Mucosa of descending colon (tissue), 3 donors: Measurements from ENCODE around the gene ZRANB1. TPM values are rescaled to one million over a fixed set of nuclear protein-coding genes. Genes with fewer than 3 reads are reported as not detected.

Experiments
- ATAC-seq: fragments of 200-7000 bp; cut with Tn5 transposase; one replicate; pipeline ENCODE4 v1.9.1; 2020; ENCODE audit warnings: mild to moderate bottlenecking, moderate library complexity
- DNase-seq, 3 donors: peaks; one replicate each; pipeline ENCODE4 v3.0.0-alpha.2; 2020
- H3K36me3 ChIP-seq: fragments of 200-600 bp; one replicate; pipeline ENCODE4 v1.8.0; 2021; ENCODE audit warnings: low read depth, mild to moderate bottlenecking
- H3K4me1 ChIP-seq: fragments of 200-600 bp; one replicate; pipeline ENCODE4 v1.8.0; 2021; ENCODE audit warnings: low read depth, mild to moderate bottlenecking
- H3K4me3 ChIP-seq: fragments of 200-600 bp; one replicate; pipeline ENCODE4 v1.8.0; 2021; ENCODE audit warnings: mild to moderate bottlenecking
- H3K9me3 ChIP-seq: fragments of 200-600 bp; one replicate; pipeline ENCODE4 v1.8.0; 2021; ENCODE audit warnings: mild to moderate bottlenecking
- intact Hi-C, 2 donors: fragments of 100-400 bp; cut with DNase I in 1 of 2; cut with micrococcal nuclease in 1 of 2; formaldehyde crosslinking; loops; one replicate each; pipeline versions ENCODE4 v1.11.0 to v1.11.1; 2022; cut with DNase I, micrococcal nuclease
- total RNA-seq, 3 donors: library from RNA; stranded (reverse); fragmentation: NEBNext Ultra II Directional in 2 of 3; extraction: Animal tissue kit (Norgen Biotek cat#: 25700) in 2 of 3; gene quantifications; one replicate each; pipeline versions ENCODE4 v1.2.1 to v1.2.4, GENCODE V29; 2021 to 2023
- TF ChIP-seq, protein P1 (sequence below): fragments of 200-600 bp; IDR thresholded peaks from one replicate; pipeline ENCODE4 v1.8.0; 2022; ENCODE audit warnings: antibody characterized with exemption, mild to moderate bottlenecking
- donor health status: DM: no; HTN: no; CAD: no; lungs with moderate emphysema.
- donor health status: DM: no; HTN: no; CAD: no.
- donor health status: DM: no; HTN: yes; CAD: no.

The ZRANB1 gene
- total RNA-seq, 3 donors from 2014 or later = 9.9 to 31.4 (median 13.5) TPM

DNA sequence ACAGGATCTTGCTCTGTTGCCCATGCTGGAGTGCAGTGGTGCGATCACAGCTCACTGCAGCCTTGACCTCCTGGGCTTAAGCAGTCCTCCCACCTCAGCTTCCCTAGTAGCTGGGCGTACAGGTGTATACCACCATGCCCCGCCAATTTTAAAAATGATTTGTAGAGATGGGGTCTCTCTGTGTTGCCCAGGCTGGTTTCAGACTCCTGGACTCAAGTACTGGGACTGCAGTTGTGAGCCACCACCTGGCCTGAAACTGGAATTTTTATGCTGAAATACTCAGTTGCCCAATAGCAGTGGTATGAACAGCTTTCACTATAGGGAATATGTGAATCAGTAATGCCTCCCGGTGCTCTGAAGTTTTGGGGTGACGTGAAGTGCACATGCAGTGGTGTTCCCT lies 7.6 kb downstream of the ZRANB1 start:
- ATAC-seq (no peak), DNase-seq (no peak)
- no peaks in the 10 kb centered on the region for H3K9me3 ChIP-seq
- H3K4me1 ChIP-seq = no peaks in the 10 kb centered on the region
- H3K36me3 ChIP-seq = no peaks in the 10 kb centered on the region
- intact Hi-C loops = no loop called here
- H3K4me3 ChIP-seq = no peak overlapping the region
- TF ChIP-seq, protein P1, sequence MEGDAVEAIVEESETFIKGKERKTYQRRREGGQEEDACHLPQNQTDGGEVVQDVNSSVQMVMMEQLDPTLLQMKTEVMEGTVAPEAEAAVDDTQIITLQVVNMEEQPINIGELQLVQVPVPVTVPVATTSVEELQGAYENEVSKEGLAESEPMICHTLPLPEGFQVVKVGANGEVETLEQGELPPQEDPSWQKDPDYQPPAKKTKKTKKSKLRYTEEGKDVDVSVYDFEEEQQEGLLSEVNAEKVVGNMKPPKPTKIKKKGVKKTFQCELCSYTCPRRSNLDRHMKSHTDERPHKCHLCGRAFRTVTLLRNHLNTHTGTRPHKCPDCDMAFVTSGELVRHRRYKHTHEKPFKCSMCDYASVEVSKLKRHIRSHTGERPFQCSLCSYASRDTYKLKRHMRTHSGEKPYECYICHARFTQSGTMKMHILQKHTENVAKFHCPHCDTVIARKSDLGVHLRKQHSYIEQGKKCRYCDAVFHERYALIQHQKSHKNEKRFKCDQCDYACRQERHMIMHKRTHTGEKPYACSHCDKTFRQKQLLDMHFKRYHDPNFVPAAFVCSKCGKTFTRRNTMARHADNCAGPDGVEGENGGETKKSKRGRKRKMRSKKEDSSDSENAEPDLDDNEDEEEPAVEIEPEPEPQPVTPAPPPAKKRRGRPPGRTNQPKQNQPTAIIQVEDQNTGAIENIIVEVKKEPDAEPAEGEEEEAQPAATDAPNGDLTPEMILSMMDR = no peak

DNA sequence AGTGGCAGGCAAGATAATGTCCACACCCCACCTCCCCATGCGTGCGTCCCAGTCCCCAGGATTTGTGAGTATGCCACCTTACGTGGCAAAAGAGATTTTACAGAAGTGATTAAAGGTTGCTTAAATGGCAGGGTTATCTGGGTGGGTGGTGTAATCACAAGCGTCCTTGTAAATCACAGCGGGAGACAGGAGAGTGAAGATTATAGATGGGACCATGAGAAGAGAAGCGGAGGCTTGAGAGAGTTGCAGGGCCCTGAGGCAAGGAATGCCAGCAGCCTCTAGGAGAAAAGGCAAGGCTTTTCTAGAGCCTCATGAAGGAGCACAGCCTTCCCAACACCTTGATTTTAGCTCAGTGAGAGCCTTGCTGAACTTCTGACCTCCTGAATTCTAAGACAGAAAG lies 10.2 kb downstream of the ZRANB1 start:
- ATAC-seq (no peak), DNase-seq (no peak)
- peaks cover 2% of the 10 kb centered on the region for H3K4me1 ChIP-seq

DNA sequence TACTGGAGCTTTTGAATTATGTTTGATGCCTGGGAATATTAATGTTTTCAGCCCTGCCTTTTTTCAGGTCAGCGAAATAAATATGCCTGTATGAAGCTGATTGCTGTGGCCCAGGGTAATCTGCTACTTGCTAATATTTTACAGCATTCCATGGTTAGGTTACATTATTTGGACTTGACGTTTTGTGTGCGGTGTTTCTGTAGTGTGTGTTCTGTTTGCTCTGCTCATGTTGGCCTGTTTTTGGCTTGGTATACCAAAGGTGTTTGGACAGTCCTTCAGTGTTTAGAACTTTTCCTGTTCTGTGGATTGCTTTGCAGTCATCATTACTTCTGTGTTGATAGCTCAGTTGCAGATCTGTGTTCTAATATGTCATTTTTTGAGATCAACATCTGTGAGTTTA lies 11.5 kb downstream of the ZRANB1 start:
- H3K9me3 ChIP-seq = no peaks in the 10 kb centered on the region
- ATAC-seq (no peak), DNase-seq (no peak)
- TF ChIP-seq, protein P1 = no peak
- H3K4me1 ChIP-seq = peaks cover 2% of the 10 kb centered on the region
- intact Hi-C loops = no loop called here
- H3K36me3 ChIP-seq = no peaks in the 10 kb centered on the region
- H3K4me3 ChIP-seq = no peak overlapping the region

More for the DNA sequence above, 10.2 kb downstream of the ZRANB1 start:
- intact Hi-C loops = no loop called here
- no peaks in the 10 kb centered on the region for H3K9me3 ChIP-seq
- no peaks in the 10 kb centered on the region for H3K36me3 ChIP-seq
- TF ChIP-seq, protein P1 = no peak
- no peak overlapping the region for H3K4me3 ChIP-seq

DNA sequence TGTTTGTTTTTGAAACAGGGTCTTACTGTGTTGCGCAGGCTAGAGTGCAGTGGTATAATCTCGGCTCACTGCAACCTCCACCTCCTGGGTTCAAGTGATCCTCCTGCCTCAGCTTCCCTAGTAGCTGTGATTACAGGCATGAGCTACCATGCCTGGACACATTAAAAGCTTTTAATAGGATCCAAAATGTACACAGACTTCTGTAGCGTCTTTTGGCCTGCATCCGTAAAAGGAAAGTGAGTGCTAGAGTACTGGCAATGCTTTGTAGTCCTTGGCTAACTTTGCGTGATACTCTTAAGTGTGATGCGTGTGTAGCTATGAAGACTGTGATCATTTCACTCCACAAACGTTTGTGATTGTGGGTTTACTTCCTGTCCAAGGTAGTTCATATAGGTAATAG lies 13.3 kb downstream of the ZRANB1 start:
- Histone ChIP-seq H3K4me1 (peaks cover 2% of the 10 kb centered on the region), H3K36me3 (no peaks in the 10 kb centered on the region), H3K4me3 (no peak overlapping the region), H3K9me3 (no peaks in the 10 kb centered on the region)
- intact Hi-C loops = no loop called here
- no peak for DNase-seq
- TF ChIP-seq, protein P1 = no peak
- no peak for ATAC-seq

DNA sequence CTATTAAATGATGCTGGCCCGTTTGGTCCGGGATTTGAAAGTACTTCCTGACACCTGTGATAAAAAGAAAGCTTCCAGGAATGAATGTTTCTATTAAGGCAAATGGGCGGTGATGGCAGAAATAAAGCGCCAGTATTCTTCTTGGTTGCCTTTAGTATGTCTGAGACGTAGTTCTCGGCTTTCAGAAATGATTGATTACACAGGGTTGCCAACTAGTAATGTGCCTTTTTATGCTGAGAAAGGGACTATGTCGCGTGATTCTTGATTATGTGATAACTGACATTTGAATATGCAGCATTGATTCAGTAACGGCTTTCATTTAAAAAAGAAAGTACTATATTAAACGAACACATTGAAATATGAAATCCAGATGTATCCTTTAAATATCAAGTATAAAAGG lies 13.9 kb downstream of the ZRANB1 start:
- DNase-seq (no peak), ATAC-seq (no peak)
- no peaks in the 10 kb centered on the region for H3K36me3 ChIP-seq
- H3K4me3 ChIP-seq = no peak overlapping the region
- TF ChIP-seq, protein P1 = no peak
- intact Hi-C loops = no loop called here
- no peaks in the 10 kb centered on the region for H3K9me3 ChIP-seq
- peaks cover 2% of the 10 kb centered on the region for H3K4me1 ChIP-seq

DNA sequence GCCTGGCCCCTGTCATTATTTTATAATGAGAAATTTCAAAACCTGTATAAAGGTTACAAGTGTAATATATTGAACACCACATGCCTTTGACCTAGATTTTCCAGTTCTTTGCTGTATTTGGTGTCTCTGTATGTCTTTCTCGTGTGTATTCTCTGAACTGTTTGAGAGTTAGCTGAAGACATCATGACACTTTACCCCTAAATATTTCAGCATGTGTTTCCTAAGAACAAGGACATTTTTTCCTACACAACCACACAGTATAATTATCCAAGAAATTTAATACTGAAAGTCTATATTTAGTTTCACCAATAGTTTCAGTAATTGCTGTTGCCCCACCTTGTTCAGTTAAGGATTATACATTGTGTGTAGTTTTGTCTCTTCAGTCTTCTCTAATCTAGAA lies 14.8 kb downstream of the ZRANB1 start:
- TF ChIP-seq, protein P1 = no peak
- no peak for DNase-seq
- no peaks in the 10 kb centered on the region for H3K9me3 ChIP-seq
- H3K4me3 ChIP-seq = no peak overlapping the region
- ATAC-seq = no peak
- intact Hi-C loops = no loop called here
- no peaks in the 10 kb centered on the region for H3K36me3 ChIP-seq
- H3K4me1 ChIP-seq = peaks cover 2% of the 10 kb centered on the region
